22Rv1 (cell line): Measurements from ENCODE around the gene KRTAP10-9.

Experiments used
- ZFX ChIP-seq: fragments of 450-650 bp; IDR thresholded peaks from 2 replicates; pipeline ENCODE4 v1.6.1; 2017; ENCODE audit warnings: antibody characterized with exemption, borderline replicate concordance
- TF ChIP-seq, protein P1 (sequence below): fragments of 450-650 bp; IDR thresholded peaks from 2 replicates; pipeline ENCODE4 v1.5.1; 2017; ENCODE audit warnings: mild to moderate bottlenecking

DNA sequence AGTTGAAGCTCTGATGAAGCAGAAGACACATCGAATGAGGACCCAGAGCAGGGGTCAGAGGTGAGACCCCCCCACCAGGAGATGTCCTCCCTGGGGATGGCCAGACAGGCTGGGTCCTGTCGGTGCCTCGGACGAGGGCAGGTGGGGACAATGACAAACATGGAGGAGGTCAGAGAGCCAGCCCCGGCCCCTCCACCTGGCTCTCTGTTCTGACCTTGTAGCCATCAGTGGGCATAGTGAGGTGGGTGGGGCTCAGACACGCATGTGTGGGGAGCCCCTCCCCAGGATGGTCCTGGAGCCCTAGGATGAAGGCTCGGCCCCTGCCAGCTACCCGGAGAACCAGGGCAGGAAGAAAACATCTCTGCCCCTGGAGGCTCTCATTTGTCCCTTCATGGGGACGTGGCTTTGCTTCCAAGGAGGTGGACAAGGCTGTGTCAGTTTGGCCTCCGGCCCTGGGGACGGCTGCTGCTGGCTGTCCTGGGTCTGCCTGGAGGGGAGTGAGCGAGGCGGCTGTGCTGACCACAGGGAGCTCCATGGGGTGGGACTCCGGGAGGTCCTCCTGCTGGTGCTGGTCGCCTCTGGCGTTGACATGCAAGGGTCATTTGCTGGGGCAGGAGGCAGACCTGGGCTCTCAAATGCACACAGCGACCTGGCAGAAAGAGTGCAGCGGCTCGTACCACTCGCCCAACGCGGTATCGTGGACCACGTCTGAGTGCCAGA, 37.1 kb upstream of the KRTAP10-9 start:
- TF ChIP-seq, protein P1, sequence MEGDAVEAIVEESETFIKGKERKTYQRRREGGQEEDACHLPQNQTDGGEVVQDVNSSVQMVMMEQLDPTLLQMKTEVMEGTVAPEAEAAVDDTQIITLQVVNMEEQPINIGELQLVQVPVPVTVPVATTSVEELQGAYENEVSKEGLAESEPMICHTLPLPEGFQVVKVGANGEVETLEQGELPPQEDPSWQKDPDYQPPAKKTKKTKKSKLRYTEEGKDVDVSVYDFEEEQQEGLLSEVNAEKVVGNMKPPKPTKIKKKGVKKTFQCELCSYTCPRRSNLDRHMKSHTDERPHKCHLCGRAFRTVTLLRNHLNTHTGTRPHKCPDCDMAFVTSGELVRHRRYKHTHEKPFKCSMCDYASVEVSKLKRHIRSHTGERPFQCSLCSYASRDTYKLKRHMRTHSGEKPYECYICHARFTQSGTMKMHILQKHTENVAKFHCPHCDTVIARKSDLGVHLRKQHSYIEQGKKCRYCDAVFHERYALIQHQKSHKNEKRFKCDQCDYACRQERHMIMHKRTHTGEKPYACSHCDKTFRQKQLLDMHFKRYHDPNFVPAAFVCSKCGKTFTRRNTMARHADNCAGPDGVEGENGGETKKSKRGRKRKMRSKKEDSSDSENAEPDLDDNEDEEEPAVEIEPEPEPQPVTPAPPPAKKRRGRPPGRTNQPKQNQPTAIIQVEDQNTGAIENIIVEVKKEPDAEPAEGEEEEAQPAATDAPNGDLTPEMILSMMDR = no peak
- TF ChIP-seq ZFX = no peak
